ENCODE measurements around the gene SLCO1C1.

DNA sequence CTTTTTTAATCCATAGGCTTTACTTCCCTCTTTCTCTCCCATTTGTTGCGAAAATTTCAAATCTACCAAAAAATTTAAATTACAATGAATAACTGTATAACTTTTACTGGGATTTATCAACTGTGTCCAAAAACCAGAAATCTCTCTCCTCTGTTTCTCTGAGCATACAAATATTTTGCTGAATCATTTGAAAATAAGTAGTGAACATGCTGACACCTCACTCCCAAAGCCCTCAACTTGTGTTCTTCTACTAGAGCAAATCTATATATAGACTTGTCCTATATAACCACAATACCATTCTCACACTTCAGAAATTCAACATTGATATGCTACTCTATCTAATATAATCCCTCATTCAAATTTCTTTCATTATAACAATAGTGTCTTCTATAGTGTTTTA, 53.1 kb downstream of the SLCO1C1 start:
- TF ChIP-seq, protein P1, sequence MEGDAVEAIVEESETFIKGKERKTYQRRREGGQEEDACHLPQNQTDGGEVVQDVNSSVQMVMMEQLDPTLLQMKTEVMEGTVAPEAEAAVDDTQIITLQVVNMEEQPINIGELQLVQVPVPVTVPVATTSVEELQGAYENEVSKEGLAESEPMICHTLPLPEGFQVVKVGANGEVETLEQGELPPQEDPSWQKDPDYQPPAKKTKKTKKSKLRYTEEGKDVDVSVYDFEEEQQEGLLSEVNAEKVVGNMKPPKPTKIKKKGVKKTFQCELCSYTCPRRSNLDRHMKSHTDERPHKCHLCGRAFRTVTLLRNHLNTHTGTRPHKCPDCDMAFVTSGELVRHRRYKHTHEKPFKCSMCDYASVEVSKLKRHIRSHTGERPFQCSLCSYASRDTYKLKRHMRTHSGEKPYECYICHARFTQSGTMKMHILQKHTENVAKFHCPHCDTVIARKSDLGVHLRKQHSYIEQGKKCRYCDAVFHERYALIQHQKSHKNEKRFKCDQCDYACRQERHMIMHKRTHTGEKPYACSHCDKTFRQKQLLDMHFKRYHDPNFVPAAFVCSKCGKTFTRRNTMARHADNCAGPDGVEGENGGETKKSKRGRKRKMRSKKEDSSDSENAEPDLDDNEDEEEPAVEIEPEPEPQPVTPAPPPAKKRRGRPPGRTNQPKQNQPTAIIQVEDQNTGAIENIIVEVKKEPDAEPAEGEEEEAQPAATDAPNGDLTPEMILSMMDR (IDR thresholded peaks at IDR 0.05 in 4 of 5, conservative IDR thresholded peaks at IDR 0.05 in 1 of 5): no peak
- no peak for TF ChIP-seq POLR2A (IDR thresholded peaks at IDR 0.05)

Data from gastrocnemius medialis (tissue), 4 donors.